Loucy (cell line): ENCODE results near the gene LCMT2.

ENCODE experiments used
- EZH2phosphoT487 ChIP-seq: fragments of 200-600 bp; IDR thresholded peaks from 2 replicates; pipeline ENCODE4 v1.6.1; 2018; ENCODE audit warnings: antibody characterized with exemption, mild to moderate bottlenecking, moderate library complexity, borderline replicate concordance
- TF ChIP-seq, protein P1 (sequence below): fragments of 200-600 bp; sonication (generic); conservative IDR thresholded peaks from 2 replicates; pipeline ENCODE4 v1.5.1; 2014; ENCODE audit warnings: mild to moderate bottlenecking, antibody characterized with exemption, low read length

DNA sequence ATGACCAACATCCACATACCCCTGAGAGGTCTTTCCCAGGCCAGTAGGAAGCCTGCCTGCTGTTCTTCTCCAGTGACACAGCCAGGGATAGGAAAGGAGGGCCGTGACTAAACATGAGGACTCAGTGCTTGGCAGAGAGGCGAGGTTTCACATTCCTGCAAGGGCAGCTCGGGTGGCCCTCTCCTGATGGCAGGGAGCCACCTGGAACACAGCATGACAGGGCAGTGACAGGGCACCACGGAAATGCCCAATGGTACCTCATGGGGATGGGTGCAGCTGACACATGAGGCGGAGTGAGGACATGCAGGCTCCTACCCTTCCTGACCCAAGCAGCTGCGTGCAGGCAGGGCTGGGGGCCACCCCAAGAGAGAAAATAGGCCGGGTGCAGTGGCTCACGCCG, 56.2 kb downstream of the LCMT2 start:
- TF ChIP-seq, protein P1, sequence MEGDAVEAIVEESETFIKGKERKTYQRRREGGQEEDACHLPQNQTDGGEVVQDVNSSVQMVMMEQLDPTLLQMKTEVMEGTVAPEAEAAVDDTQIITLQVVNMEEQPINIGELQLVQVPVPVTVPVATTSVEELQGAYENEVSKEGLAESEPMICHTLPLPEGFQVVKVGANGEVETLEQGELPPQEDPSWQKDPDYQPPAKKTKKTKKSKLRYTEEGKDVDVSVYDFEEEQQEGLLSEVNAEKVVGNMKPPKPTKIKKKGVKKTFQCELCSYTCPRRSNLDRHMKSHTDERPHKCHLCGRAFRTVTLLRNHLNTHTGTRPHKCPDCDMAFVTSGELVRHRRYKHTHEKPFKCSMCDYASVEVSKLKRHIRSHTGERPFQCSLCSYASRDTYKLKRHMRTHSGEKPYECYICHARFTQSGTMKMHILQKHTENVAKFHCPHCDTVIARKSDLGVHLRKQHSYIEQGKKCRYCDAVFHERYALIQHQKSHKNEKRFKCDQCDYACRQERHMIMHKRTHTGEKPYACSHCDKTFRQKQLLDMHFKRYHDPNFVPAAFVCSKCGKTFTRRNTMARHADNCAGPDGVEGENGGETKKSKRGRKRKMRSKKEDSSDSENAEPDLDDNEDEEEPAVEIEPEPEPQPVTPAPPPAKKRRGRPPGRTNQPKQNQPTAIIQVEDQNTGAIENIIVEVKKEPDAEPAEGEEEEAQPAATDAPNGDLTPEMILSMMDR: no peak
- TF ChIP-seq EZH2phosphoT487: no peak
